ENCODE measurements around the gene EPSTI1.

- no peak for TF ChIP-seq CTCF (IDR thresholded peaks at IDR 0.05)
- no peak for TF ChIP-seq ZFX (IDR thresholded peaks at IDR 0.05; ENCODE audit: borderline replicate concordance)
Measured at GRCh38 chr13:42971691-42972347, 20.2 kb downstream of the EPSTI1 start.
